Measurements from ENCODE around the gene EXOC6B. TPM values are rescaled to one million over a fixed set of nuclear protein-coding genes. Genes with fewer than 3 reads are reported as not detected.

Gene EXOC6B
- total RNA-seq, 1 experiment from 2014 or later = 33.7 TPM

- no peak overlapping the region for H3K27ac Mint-ChIP-seq
- no peaks in the 10 kb centered on the region for H3K27me3 Mint-ChIP-seq (ENCODE audit: low read depth)
- H3K9me3 Mint-ChIP-seq = no peaks in the 10 kb centered on the region
- POLR2A ChIA-PET = no interaction called here
- DNase-seq (ENCODE audit: low spot score) = no peak
- H3K4me1 Mint-ChIP-seq = no peaks in the 10 kb centered on the region
- no peak for ATAC-seq
- CTCF ChIA-PET = interaction anchor here (1.1 to 1.9 kb wide), 2 partner anchors 12 to 60 kb away, joined by 3 to 7 read pairs; no protein-coding TSS in a partner anchor
- peaks cover 2% of the 10 kb centered on the region; the same call in 1 of the 2 replicates for H3K36me3 Mint-ChIP-seq
- TF ChIP-seq ATF6 (CRISPR knock-in tag; IDR thresholded peaks at IDR 0.05) (no peak), ZNF121 (CRISPR knock-in tag; IDR thresholded peaks at IDR 0.05) (no peak), MLX (CRISPR knock-in tag; IDR thresholded peaks at IDR 0.05) (no peak), EMX1 (CRISPR knock-in tag; IDR thresholded peaks at IDR 0.05) (no peak), KAT7 (CRISPR knock-in tag; IDR thresholded peaks at IDR 0.05; ENCODE audit: borderline replicate concordance) (no peak), SOX15 (CRISPR knock-in tag; IDR thresholded peaks at IDR 0.05) (no peak), ZNF512 (CRISPR knock-in tag; IDR thresholded peaks at IDR 0.05; ENCODE audit: borderline replicate concordance) (no peak), FOXK1 (CRISPR knock-in tag; IDR thresholded peaks at IDR 0.05) (no peak), ZNF423 (CRISPR knock-in tag; IDR thresholded peaks at IDR 0.05) (no peak), ZBTB21 (CRISPR knock-in tag; IDR thresholded peaks at IDR 0.05; ENCODE audit: borderline replicate concordance) (no peak), FOXP1 (CRISPR knock-in tag; IDR thresholded peaks at IDR 0.05; ENCODE audit: borderline replicate concordance) (no peak), ZSCAN18 (CRISPR knock-in tag; IDR thresholded peaks at IDR 0.05) (no peak), ZNF396 (CRISPR knock-in tag; IDR thresholded peaks at IDR 0.05; ENCODE audit: borderline replicate concordance) (no peak), PREB (CRISPR knock-in tag; IDR thresholded peaks at IDR 0.05; ENCODE audit: borderline replicate concordance) (no peak), ELF4 (CRISPR knock-in tag; IDR thresholded peaks at IDR 0.05; ENCODE audit: low read depth) (no peak)
- H3K4me3 Mint-ChIP-seq = no peak overlapping the region
Observed at GRCh38 chr2:72803151-72803550, 22.7 kb downstream of the EXOC6B start.

GRCh38 chr2:72800492-72800891, 25.3 kb downstream of the EXOC6B start:
- DNase-seq (ENCODE audit: low spot score) (no peak), ATAC-seq (no peak)
- TF ChIP-seq PREB (CRISPR knock-in tag; IDR thresholded peaks at IDR 0.05; ENCODE audit: borderline replicate concordance) (no peak), JAZF1 (CRISPR knock-in tag; IDR thresholded peaks at IDR 0.05) (no peak), ELF4 (CRISPR knock-in tag; IDR thresholded peaks at IDR 0.05; ENCODE audit: low read depth) (no peak)
- Mint-ChIP-seq H3K4me1 (no peaks in the 10 kb centered on the region), H3K27ac (no peak overlapping the region), H3K9me3 (no peaks in the 10 kb centered on the region), H3K4me3 (no peak overlapping the region), H3K27me3 (ENCODE audit: low read depth) (no peaks in the 10 kb centered on the region), H3K36me3 (no peaks in the 10 kb centered on the region)
- CTCF ChIA-PET = no interaction called here
- POLR2A ChIA-PET = interaction anchor here (0.6 kb wide), 1 partner anchor 34 kb away, joined by 4 read pairs; no protein-coding TSS in a partner anchor
